HG02970 (cell line): ENCODE data around the gene PARK7.

Experiments used
- ATAC-seq: cut with Tn5 transposase; IDR thresholded peaks from one replicate; pipeline ENCODE4 v1.9.1; 2021; ENCODE audit warnings: mild to moderate bottlenecking, moderate library complexity, moderate number of reproducible peaks; ENCODE audit not compliant: unreplicated experiment, low FRiP score

PARK7 gene

DNA sequence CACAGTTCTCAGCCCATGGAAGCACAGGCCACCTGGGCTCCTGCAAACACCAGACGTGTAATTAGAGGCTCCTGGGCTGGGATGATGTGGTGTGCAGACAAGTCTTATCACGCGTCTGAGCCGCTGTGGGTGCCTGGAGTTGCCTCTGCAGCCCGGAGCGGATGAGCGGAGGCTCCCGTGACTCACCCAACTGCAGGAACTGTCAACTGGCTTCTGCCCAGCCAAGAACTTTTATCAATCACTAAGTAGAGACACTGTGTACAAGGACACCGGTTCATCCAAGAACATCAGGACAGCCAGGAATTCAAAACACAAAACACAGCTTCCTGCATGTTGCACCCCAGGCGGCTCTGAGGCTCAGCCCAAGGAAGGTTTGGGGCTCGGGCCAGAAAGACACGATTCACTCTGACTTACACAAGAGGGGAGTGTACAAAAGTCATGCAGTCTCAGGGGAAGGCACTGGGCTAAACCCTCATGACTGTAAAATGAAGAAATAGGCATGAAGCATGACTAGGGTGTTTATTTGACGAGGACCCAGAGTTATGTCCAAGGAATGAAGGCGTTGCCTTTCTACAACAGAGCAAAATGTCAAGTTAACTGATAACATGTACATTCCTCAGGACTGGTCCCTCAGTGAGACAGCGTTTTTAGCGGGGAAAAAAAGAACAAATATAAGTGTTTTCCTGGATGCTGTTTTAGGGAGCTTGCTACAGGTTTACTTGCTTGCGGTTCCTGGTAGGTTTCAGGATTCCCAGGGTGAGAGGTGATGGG, 43.5 kb downstream of the PARK7 start:
- no peak for ATAC-seq

DNA sequence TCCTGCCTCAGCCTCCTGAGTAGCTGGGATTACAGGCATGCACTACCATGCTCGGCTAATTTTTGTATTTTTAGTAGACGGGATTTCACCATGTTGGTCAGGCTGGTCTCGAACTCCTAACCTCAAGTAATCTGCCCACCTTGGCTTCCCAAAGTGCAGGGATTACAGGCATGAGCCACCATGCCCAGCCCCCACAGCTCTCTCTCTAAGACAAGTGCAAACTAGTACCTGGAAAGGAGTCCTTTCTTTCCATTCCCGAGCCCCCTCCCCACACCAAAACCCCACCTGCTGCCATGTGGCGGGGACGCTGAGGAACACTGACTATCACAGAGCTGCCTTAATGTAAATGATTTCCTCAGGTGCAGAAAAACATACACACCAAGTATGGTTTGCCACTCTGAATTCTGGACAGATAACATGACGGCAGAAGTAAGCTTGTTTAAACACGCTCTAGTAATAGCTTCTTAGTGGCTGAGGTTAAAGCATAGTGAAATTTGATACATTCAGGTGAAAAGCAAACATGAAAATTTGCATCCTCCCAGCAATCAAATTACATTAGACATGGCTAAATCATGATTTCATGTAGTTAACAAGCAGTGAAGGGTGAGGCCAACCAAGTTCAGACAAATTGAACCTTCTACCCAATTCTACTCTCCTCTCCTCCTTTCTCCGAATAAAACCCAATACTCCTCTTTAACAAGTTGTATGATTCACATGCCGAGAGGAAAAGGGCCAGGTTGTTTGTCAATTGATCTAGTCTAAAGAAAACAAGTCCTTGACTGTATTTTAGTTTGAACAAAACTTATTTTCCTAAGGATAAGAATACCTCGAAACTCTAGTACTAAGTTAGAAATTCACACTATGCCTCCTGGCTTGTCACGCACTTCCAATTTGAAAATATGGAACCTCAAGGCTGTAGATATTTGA, 44.8 kb downstream of the PARK7 start:
- no peak for ATAC-seq

DNA sequence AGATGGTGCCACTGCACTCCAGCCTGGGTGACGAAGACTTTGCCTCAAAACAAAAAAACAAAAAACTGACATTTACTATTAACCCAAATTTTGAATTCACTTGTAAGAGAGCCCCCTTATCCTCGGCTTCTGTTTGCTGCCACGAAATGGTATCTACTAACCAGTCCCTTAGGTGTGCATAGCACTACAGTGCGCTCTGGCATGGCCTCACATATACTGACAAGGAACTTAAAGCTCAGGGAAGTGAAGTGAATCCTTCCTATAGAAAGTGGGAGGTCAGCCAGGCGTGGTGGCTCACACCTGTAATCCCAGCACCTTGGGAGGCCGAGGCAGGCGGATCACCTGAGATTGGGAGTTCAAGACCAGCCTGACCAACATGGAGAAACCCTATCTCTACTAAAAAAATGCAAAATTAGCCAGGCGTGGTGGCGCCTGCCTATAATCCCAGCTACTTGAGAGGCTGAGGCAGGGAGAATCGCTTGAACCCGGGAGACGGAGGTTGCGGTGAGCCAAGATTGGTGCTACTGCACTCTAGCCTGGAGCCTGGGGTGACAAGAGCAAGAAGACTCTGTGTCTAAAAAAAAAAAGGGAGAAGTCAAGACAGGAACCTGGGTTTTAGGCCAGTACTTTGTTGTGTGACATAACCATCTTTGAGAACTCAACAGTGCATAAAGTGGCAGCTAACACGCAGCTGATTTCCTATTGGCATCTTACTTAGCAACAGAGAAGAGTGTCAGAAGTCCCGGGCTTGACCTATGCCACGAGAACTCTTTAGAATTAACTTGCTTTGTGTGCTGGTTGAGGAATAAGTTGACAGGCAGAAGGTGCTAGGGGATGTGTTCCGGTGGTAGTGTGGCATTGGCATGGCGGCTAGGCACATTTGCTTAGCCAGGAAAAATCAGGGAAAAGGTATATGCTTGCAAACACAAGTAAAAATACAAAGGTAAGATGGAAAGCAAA, 47.8 kb downstream of the PARK7 start:
- no peak for ATAC-seq

DNA sequence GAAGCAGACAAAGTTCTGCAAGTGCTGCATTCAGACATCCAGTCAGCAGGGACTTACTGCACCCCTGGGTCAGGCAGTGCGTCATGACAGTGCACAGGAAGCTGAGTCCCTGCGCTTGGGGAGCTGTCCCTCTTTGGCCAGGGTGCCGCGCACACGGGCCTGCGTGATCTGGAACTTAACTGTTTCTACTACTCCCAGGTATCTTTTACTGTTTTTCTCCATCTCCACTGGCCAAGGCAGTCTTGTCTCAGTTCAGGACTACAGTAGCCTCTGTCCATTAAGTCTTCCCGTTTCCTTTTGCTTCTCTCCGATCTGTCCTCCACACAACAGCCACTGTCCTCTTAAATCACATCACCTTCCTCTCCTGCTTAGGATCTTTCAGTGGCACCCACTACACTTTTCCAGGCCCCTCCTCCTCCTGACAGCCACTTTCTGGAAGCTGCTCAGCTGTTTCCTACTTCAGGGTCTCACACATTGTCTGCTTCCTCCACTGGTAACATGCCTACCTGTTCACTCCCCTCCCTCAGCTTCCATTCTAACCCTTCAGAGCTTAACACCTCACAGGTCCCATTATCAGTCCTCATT, 48.7 kb downstream of the PARK7 start:
- no peak for ATAC-seq

DNA sequence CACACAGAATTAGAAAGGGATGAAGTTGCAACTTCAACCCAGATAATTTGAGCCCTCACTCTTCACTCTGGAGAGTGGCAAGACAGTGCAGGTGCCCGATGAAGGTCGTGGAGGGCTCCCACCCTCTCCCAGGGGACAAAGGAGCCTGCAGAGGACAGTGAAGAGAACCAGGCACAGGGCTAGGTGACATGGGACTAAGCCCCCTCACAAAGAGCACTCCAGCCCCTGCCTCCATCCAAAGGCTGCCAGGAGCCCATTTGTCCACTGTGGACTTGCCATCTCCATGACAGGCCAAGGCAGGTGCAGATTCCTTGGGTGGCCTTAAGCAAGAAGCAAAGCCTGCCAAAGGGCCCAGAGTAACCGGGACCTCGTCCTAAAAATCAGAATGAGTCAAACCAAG, 49.5 kb downstream of the PARK7 start:
- ATAC-seq = no peak

DNA sequence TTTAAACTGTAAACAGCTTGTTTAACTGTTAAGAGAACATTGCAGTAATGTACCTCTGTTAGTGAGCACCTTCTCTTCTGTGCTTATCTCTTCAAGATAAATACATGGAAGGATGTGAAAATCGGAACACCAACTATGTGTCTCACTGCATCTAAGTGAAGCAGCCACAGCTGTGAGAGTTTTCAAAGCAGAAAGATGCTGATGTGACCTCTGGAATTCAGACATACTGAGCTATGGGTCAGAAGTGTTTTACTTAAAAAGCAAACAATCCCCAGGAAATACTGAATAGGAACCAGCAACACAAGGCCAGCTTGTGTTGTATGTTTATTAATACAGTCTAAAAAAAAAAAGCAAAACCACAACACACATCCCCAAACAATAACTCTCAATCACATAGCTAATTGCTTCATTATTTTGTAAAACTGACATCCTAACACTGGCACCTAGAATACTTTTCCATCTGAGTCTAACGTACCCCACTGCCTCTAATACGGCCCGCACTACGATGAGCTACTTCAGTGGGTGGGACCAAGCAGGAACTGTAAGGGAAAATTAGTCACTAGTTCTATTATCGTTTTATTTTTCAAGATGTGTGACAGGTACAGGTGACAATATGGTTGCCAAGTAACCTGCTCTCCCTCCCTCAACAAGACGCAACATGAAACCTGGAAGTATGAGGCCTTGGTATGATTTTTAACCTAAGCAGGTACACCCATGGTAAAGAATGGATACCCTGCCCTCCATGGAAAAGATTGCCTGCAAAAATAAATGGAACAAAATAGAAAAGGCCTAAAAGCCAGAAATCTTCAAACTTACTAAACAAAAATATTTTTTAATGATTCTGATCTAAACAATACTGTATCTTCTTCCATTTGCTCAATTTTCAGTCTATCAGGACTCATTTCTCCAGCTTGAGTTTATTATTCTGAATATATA, 50.7 kb downstream of the PARK7 start:
- ATAC-seq = no peak

DNA sequence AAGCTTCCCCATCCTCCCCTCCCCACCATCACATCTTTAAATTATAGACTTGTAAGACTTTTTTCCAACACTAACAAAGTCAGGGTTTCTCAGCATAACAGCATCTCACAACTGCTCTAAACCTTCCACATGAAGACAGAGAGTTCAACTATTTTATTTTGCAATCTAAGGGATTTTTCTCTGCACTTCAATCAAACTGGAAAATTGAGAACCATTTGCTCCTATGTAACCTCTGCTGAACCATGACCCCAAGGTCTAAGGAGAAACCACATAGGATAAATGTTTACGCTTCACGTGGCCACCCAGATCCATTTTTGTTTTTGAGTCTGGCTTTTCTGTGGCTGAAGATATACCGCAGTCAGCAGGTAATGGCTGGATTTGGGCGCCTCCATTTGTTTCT, 51.4 kb downstream of the PARK7 start:
- ATAC-seq = no peak

DNA sequence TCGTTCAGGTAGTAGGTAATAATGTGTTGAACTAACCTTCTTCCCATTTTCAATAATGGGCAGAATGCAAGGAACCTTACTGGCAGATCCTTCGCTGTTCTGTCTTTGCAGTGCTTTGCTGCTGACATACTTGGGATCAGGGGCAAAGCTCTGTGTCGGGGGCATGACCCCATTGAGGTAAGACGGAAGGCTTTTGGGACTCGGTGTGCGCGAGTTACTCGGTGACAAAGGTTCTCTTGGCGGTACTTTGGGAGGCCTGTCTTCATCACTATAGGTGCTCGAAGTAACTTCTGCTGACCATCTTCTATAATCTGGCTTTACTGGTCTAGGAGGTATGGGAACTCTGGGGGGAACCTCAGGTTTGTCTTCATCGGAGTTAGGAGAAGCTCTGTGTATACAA, 51.9 kb downstream of the PARK7 start:
- ATAC-seq = no peak

DNA sequence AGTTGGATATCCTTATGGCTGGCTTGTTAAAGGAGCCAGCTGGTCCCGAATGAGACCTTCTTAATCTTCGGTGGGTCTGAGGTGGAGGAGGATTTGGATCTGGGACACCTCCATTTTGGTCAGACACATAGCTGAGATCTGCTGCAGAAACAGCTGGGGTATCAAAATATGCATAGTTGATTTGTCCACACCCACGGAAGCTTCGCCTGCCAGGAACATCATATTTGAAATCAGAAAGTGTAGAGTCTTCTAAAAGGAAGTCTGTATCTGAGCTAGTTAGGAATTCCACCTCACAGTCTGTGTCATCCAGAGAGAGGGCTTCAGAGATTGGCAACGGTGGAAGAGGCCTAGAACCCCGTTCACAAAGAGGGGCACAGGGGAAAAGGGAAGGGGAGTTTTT, 52.3 kb downstream of the PARK7 start:
- no peak for ATAC-seq

DNA sequence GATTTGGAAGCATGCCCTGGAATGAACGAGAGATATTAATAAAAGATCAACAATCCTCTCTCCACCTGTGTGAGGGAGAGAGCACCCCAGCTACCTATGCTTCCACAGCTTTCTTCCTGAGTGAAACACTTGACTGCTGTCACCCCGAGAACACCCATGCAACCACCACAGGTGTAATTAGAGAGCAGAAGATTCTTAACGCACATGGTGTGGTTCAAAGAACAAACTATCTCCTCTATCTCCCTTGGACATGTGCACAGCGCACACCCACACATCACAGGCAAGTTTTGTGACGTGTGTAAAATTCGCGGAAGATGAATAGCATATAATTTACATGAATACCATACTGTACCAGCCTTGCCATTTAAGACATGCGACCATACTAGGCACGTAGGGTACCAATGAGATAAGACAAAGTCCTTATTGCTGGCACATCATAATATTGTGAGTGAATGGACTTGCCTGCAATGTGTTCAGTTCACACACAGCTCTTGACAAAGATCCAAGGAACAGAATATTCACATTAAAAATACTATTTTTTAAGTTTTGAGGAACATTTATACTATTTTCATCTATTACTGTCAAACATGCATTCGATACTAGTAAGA, 53.0 kb downstream of the PARK7 start:
- ATAC-seq = no peak

DNA sequence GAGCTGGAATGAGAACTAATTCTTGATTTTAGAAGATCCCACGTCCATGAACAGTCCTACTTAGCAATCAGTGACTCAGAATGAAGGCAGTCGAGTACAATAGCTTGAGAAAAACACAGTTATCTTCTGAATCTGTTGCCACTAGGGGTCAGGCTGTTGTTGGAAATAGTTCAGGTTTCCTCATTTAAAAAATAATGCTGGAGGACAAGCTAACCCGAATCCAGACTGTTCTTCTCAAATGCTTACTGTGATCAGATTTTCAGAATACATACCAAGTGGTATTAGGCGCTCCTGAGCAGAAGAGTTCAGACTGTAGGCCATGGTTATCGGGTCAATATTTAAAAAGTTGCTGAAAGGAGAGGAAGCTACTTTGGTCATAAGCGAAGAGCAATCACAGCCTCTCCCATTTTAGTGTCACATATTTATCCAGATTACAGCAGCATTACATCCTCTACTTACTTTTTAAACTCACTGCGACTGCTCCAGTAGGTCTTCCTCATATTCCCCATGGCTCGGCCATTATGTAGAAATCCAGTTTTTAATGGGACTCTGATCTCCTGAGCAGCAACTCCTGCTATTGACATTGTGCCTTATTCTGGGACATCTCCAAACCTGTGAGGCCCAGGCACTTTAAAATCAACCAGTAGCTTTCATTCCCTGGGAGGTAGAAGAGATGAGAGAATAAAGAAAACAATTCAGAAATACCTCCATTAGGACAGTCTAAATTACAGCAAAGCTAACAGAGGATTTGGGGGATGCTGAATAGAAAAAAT, 53.7 kb downstream of the PARK7 start:
- no peak for ATAC-seq

DNA sequence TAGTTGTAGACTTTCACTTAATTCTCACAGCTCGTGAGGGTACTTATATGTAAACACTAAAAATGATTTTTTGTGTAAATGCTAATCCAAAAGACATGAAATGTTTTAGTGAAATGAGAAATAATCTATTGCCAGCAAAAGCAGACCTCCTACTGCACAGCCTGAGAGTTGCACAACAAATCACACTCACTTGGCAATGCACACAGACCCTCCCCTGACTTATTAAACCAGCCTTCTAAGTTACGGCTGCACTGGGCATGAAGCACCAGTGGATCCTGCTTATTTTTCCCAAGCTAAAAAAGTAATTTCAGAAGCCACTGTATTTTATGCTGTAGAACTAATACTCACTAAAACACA, 54.3 kb downstream of the PARK7 start:
- ATAC-seq = no peak

DNA sequence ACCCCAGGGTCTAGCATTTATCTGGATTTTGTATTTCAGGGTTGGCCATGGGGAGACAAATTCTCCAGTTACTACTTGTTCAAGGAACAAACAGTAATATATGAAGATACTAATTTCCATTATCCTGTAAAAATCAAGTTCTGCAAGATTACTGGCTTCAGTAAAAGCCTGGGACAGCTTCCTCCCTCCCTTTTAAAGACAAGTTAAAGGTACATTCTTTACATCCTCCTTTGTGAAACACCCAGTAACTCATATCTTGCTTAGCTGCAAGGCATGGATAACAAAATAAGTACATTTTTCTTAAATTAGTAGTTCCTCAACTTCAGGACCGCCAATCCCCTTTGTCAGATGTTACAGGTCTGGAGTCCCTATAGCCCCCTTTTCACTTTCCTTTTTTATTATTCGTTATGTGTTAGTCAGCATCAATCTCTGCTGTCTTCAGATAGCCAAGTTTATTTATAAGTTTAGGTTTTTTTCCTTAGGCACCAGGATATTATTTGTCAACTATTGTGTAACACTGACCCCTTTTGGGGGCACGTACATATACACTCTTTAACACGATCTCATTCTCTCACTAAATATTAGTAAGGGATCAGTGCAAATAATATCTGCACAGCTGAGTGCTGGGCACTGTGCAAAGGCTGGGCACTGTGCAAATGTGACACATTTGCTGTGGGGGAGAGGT, 54.8 kb downstream of the PARK7 start:
- ATAC-seq = no peak

DNA sequence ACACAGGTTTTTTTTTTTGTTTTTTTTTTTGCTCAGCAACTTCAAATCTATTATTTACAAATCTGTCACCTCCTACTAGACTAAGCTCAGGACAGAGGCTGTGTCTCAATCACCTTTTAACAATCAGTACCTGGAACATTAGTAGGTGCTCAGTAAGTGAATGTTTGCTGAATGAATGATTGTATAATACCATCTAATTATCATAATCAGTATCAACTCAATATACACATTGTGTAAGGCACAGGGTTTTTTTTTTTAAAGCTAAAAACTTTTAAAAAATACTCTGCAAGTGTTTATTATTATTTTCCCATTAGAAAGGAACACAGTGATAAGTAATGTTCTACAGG, 55.4 kb downstream of the PARK7 start:
- ATAC-seq = no peak

DNA sequence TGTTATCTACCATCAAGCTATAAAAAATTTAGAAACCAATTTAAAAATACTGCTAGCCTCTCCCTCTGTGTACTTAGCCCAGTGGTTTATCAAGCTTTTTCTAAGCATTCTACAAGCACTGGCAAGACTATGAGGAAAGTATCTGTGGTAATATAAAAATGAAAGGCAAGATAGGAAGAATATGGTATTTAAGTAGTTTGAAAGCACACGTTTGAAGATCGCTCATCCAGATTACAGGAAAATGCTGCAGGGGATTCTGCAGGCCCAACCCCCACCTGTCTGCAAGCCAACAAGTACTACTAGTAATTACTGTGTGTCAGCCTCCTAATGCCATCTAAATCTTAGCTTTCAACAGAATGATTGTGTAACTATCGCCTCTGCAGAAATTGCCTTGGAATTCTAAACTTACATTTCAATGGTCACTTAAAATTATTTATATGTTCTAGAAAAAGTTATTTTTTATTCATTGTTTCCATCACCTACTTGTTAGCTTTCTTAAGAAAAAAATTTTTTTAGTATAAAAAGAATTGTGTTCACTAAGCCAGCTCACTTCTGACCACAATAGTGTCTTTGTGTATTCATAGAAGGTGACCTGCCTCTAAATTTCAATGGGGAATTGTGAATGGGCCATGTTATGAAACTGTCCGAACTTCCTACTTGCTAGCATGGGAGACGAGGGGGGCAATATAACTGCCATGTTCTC, 56.1 kb downstream of the PARK7 start:
- no peak for ATAC-seq

DNA sequence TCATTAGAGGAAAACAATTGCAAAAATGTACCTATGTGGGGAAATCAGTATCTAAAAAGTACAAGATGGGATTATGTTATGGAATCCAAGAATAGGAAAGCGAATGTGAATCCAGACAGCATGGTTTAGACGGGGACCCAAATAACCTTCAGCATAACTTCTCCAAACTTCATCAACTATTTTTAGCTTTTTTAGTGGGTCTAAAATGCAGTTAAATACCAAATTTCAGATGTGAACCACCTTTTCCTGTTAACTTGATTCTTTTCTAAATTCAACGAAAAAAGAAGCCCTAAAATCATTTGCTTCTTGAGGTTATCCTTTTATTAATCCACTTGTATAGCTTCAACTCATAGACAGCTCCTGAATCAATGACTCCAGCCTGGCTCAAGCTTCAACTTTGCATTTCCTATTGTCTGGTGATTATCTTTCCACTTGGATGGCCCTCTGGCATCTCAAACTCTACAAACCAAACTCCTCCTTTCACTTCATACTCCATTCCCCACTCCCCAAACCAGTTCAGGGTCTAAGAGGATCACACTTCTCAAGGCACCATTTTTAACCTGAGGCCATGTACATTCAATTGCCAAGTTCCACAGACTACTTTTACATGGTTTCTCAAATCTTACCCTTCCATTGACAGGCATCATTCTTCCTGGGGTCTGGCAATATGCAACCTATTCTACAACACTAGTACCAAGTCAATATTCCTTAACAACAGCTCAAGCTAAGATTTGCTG, 57.1 kb downstream of the PARK7 start:
- no peak for ATAC-seq
